Ovary (tissue), 3 donors: ENCODE data around the gene TXK.

ENCODE experiments used
- EP300 ChIP-seq: sonication (generic); formaldehyde crosslinking; IDR thresholded peaks from one replicate; pipeline ENCODE4 v1.6.1; 2017; ENCODE audit warnings: antibody characterized with exemption
- POLR2A ChIP-seq: fragments of 450-650 bp; IDR thresholded peaks from one replicate; pipeline ENCODE4 v1.6.1; 2017; ENCODE audit warnings: antibody characterized with exemption, mild to moderate bottlenecking, moderate library complexity
- TF ChIP-seq, protein P1 (sequence below), 3 donors: fragments of 450-650 bp in 2 of 3; fragments of 200-600 bp in 1 of 3; IDR thresholded peaks; one replicate each; pipeline versions ENCODE4 v1.5.1 to v1.8.0; 2016 to 2022; ENCODE audit warnings: antibody characterized with exemption in 3 of 3, mild to moderate bottlenecking in 1 of 3
- donor health status: DM: no; HTN: no; CAD: no.

DNA sequence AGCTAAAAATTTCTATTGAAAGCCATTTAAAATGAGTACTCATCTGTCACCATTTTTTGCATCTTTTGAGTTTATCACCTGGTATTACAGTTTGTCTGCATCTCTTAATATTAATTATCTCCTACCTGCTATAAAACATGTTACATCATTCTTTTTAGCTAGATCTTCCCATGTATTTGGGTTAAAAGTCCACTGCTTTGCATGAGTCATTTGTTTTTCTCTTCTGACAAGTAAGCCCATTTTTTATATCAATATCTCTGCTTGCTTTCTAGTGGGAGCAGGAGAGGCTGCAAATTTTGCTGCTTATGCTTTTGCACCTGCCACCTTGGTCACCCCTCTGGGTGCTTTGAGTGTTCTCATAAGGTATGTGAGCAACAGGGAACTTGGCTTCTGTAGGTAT lies 101.3 kb downstream of the TXK start:
- TF ChIP-seq POLR2A (no peak), EP300 (no peak)
- TF ChIP-seq, protein P1, sequence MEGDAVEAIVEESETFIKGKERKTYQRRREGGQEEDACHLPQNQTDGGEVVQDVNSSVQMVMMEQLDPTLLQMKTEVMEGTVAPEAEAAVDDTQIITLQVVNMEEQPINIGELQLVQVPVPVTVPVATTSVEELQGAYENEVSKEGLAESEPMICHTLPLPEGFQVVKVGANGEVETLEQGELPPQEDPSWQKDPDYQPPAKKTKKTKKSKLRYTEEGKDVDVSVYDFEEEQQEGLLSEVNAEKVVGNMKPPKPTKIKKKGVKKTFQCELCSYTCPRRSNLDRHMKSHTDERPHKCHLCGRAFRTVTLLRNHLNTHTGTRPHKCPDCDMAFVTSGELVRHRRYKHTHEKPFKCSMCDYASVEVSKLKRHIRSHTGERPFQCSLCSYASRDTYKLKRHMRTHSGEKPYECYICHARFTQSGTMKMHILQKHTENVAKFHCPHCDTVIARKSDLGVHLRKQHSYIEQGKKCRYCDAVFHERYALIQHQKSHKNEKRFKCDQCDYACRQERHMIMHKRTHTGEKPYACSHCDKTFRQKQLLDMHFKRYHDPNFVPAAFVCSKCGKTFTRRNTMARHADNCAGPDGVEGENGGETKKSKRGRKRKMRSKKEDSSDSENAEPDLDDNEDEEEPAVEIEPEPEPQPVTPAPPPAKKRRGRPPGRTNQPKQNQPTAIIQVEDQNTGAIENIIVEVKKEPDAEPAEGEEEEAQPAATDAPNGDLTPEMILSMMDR (IDR thresholded peaks at IDR 0.05): no peak
